ENCODE results near the gene XPR1. TPM values are rescaled to one million over a fixed set of nuclear protein-coding genes. Genes with fewer than 3 reads are reported as not detected.
"Not testable (repeated sequence)": the region's sequence is repeated elsewhere in the genome, so short reads cannot be mapped to it uniquely, and the experiment has no call there.

XPR1 gene
- polyA plus RNA-seq, 1 donor (not counting 4 experiments of a cell fraction or from before 2014, with no cell fraction given), result 40.0 TPM

GRCh38 chr1:180816132-180816531 lies 184.3 kb downstream of the XPR1 start:
- Histone ChIP-seq H3K9me3 (ENCODE audit: control insufficient read depth, low read depth, low read length) (no peaks in the 10 kb centered on the region), H2AFZ (ENCODE audit: control insufficient read depth, low read length) (no peak overlapping the region), H3K79me2 (ENCODE audit: control insufficient read depth, insufficient read depth, low read length) (no peaks in the 10 kb centered on the region), H4K20me1 (ENCODE audit: control insufficient read depth, extremely low read depth, insufficient read depth, low read length) (no peaks in the 10 kb centered on the region), H3K4me3 (ENCODE audit: control insufficient read depth in 2 of 3, extremely low read depth in 1 of 3, insufficient read depth in 2 of 3, low read depth in 1 of 3, low read length in 3 of 3) (no peak overlapping the region), H3K4me2 (ENCODE audit: control insufficient read depth, extremely low read depth, insufficient read depth, low read depth, low read length) (no peak overlapping the region), H3K9me1 (ENCODE audit: control insufficient read depth, extremely low read depth, insufficient read depth, low read length) (no peaks in the 10 kb centered on the region), H3K27ac (ENCODE audit: control insufficient read depth, insufficient read depth, low read length) (no peak overlapping the region), H3K9ac (ENCODE audit: control insufficient read depth, extremely low read depth, insufficient read depth, low read length) (no peak overlapping the region), H3K4me1 (ENCODE audit: control insufficient read depth, extremely low read depth, insufficient read depth, low read length) (no peaks in the 10 kb centered on the region), H3K27me3 (ENCODE audit: control insufficient read depth, extremely low read depth, insufficient read depth, low read length) (no peaks in the 10 kb centered on the region), H3K36me3 (ENCODE audit: control insufficient read depth in 2 of 2, extremely low read depth in 1 of 2, insufficient read depth in 2 of 2, low read length in 2 of 2) (no peaks in the 10 kb centered on the region)
- FAIRE-seq, result no peak
- dilution Hi-C loops (cut with MboI; ENCODE audit: extremely low pct_ligation_motif_present, low sequenced_read_pairs), result no loop called here
- no peak for TF ChIP-seq EZH2 (IDR thresholded peaks at IDR 0.05; ENCODE audit: low read length)
- TF ChIP-seq, protein P1, sequence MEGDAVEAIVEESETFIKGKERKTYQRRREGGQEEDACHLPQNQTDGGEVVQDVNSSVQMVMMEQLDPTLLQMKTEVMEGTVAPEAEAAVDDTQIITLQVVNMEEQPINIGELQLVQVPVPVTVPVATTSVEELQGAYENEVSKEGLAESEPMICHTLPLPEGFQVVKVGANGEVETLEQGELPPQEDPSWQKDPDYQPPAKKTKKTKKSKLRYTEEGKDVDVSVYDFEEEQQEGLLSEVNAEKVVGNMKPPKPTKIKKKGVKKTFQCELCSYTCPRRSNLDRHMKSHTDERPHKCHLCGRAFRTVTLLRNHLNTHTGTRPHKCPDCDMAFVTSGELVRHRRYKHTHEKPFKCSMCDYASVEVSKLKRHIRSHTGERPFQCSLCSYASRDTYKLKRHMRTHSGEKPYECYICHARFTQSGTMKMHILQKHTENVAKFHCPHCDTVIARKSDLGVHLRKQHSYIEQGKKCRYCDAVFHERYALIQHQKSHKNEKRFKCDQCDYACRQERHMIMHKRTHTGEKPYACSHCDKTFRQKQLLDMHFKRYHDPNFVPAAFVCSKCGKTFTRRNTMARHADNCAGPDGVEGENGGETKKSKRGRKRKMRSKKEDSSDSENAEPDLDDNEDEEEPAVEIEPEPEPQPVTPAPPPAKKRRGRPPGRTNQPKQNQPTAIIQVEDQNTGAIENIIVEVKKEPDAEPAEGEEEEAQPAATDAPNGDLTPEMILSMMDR (optimal IDR thresholded peaks at IDR 0.05 in 1 of 3, IDR thresholded peaks at IDR 0.05 in 1 of 3, conservative IDR thresholded peaks at IDR 0.05 in 1 of 3; ENCODE audit: extremely low read depth in 1 of 3, insufficient read depth in 2 of 3, low read length in 3 of 3), result no peak
- no peak for DNase-seq (ENCODE audit: low read depth, low spot score)

DNA sequence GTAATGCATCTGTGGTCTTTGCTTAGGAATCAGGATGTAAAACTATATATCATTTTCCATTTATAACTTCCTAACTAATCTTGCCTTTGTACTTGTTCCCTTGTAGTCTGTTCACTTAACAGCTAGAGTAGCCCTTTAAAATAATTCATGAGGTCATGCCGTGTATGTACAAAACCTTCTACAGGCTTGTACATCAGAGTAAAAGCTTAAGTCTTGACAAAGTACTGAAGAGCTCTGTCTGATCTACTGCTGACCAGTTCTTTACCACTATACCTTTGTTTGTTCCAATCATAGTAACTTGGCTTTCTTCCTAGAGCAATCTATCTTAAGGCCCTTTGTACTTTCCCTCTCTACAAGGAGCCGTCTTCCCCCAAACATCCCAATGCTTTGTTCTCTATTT lies 190.1 kb downstream of the XPR1 start:
- no peak overlapping the region for H3K4me2 ChIP-seq (ENCODE audit: control insufficient read depth, extremely low read depth, insufficient read depth, low read depth, low read length)
- H3K27ac ChIP-seq (ENCODE audit: control insufficient read depth, insufficient read depth, low read length), result no peak overlapping the region
- H3K4me1 ChIP-seq (ENCODE audit: control insufficient read depth, extremely low read depth, insufficient read depth, low read length), result peaks cover 4% of the 10 kb centered on the region
- dilution Hi-C loops (cut with MboI; ENCODE audit: extremely low pct_ligation_motif_present, low sequenced_read_pairs), result no loop called here
- no peaks in the 10 kb centered on the region for H3K9me1 ChIP-seq (ENCODE audit: control insufficient read depth, extremely low read depth, insufficient read depth, low read length)
- no peak overlapping the region for H3K9ac ChIP-seq (ENCODE audit: control insufficient read depth, extremely low read depth, insufficient read depth, low read length)
- H3K9me3 ChIP-seq (ENCODE audit: control insufficient read depth, low read depth, low read length), result no peaks in the 10 kb centered on the region
- no peaks in the 10 kb centered on the region for H3K79me2 ChIP-seq (ENCODE audit: control insufficient read depth, insufficient read depth, low read length)
- no peaks in the 10 kb centered on the region for H3K27me3 ChIP-seq (ENCODE audit: control insufficient read depth, extremely low read depth, insufficient read depth, low read length)
- no peak overlapping the region for H2AFZ ChIP-seq (ENCODE audit: control insufficient read depth, low read length)
- H3K36me3 ChIP-seq (ENCODE audit: control insufficient read depth in 2 of 2, extremely low read depth in 1 of 2, insufficient read depth in 2 of 2, low read length in 2 of 2), result no peaks in the 10 kb centered on the region
- H4K20me1 ChIP-seq (ENCODE audit: control insufficient read depth, extremely low read depth, insufficient read depth, low read length), result no peaks in the 10 kb centered on the region
- DNase-seq (ENCODE audit: low read depth, low spot score) (no peak), FAIRE-seq (no peak)
- no peak overlapping the region for H3K4me3 ChIP-seq (ENCODE audit: control insufficient read depth in 2 of 3, extremely low read depth in 1 of 3, insufficient read depth in 2 of 3, low read depth in 1 of 3, low read length in 3 of 3)
- TF ChIP-seq EZH2 (IDR thresholded peaks at IDR 0.05; ENCODE audit: low read length), result no peak
- TF ChIP-seq, protein P1 (optimal IDR thresholded peaks at IDR 0.05 in 1 of 3, IDR thresholded peaks at IDR 0.05 in 1 of 3, conservative IDR thresholded peaks at IDR 0.05 in 1 of 3; ENCODE audit: extremely low read depth in 1 of 3, insufficient read depth in 2 of 3, low read length in 3 of 3), result no peak

DNA sequence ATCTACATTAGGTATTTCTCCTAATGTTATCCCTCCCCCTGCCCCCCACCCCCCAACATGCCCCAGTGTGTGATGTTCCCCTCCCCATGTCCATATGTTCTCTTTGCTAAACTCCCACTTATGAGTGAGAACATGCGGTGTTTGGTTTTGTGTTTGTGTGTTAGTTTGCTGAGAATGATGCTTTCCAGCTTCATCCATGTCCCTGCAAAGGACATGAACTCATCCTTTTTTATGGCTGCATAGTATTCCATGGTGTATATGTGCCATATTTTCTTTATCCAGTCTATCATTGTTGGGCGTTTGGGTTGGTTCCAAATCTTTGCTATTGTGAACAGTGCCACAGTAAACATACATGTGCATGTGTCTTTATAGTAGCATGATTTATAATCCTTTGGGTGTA lies 199.7 kb downstream of the XPR1 start:
- H3K79me2 ChIP-seq (ENCODE audit: control insufficient read depth, insufficient read depth, low read length); H3K9ac ChIP-seq (ENCODE audit: control insufficient read depth, extremely low read depth, insufficient read depth, low read length); H2AFZ ChIP-seq (ENCODE audit: control insufficient read depth, low read length); H3K9me1 ChIP-seq (ENCODE audit: control insufficient read depth, extremely low read depth, insufficient read depth, low read length); FAIRE-seq; H3K36me3 ChIP-seq (ENCODE audit: control insufficient read depth in 2 of 2, extremely low read depth in 1 of 2, insufficient read depth in 2 of 2, low read length in 2 of 2); dilution Hi-C loops (cut with MboI; ENCODE audit: extremely low pct_ligation_motif_present, low sequenced_read_pairs); H3K27me3 ChIP-seq (ENCODE audit: control insufficient read depth, extremely low read depth, insufficient read depth, low read length); H3K4me2 ChIP-seq (ENCODE audit: control insufficient read depth, extremely low read depth, insufficient read depth, low read depth, low read length); DNase-seq (ENCODE audit: low read depth, low spot score); H3K4me3 ChIP-seq (ENCODE audit: control insufficient read depth in 2 of 3, extremely low read depth in 1 of 3, insufficient read depth in 2 of 3, low read depth in 1 of 3, low read length in 3 of 3); H3K27ac ChIP-seq (ENCODE audit: control insufficient read depth, insufficient read depth, low read length); H3K9me3 ChIP-seq (ENCODE audit: control insufficient read depth, low read depth, low read length); H3K4me1 ChIP-seq (ENCODE audit: control insufficient read depth, extremely low read depth, insufficient read depth, low read length); H4K20me1 ChIP-seq (ENCODE audit: control insufficient read depth, extremely low read depth, insufficient read depth, low read length): not testable (repeated sequence)

- DNase-seq (ENCODE audit: low read depth, low spot score); H3K4me1 ChIP-seq (ENCODE audit: control insufficient read depth, extremely low read depth, insufficient read depth, low read length); H3K9ac ChIP-seq (ENCODE audit: control insufficient read depth, extremely low read depth, insufficient read depth, low read length); FAIRE-seq; H3K9me1 ChIP-seq (ENCODE audit: control insufficient read depth, extremely low read depth, insufficient read depth, low read length); H3K27me3 ChIP-seq (ENCODE audit: control insufficient read depth, extremely low read depth, insufficient read depth, low read length); H4K20me1 ChIP-seq (ENCODE audit: control insufficient read depth, extremely low read depth, insufficient read depth, low read length); H3K9me3 ChIP-seq (ENCODE audit: control insufficient read depth, low read depth, low read length); H3K79me2 ChIP-seq (ENCODE audit: control insufficient read depth, insufficient read depth, low read length); dilution Hi-C loops (cut with MboI; ENCODE audit: extremely low pct_ligation_motif_present, low sequenced_read_pairs); H3K27ac ChIP-seq (ENCODE audit: control insufficient read depth, insufficient read depth, low read length); H3K4me2 ChIP-seq (ENCODE audit: control insufficient read depth, extremely low read depth, insufficient read depth, low read depth, low read length); H2AFZ ChIP-seq (ENCODE audit: control insufficient read depth, low read length); H3K4me3 ChIP-seq (ENCODE audit: control insufficient read depth in 2 of 3, extremely low read depth in 1 of 3, insufficient read depth in 2 of 3, low read depth in 1 of 3, low read length in 3 of 3); H3K36me3 ChIP-seq (ENCODE audit: control insufficient read depth in 2 of 2, extremely low read depth in 1 of 2, insufficient read depth in 2 of 2, low read length in 2 of 2): not testable (repeated sequence)
Observed at GRCh38 chr1:180833180-180833579, 201.4 kb downstream of the XPR1 start.

All from keratinocyte (primary cell).